ENCODE results near the gene PAQR7.
A peak's percentile ranks its signal among the peaks of the same experiment; 100 is the strongest.

Gene PAQR7

GRCh38 chr1:25814549-25815087, 60.9 kb downstream of the PAQR7 start:
- no peak for TF ChIP-seq ZC3H10 (CRISPR knock-in tag; IDR thresholded peaks at IDR 0.05)
- no peak for TF ChIP-seq TOX (CRISPR knock-in tag; IDR thresholded peaks at IDR 0.05; ENCODE audit: borderline replicate concordance)
- ATAC-seq: no peak

- TF ChIP-seq ZNF565 (CRISPR knock-in tag; conservative IDR thresholded peaks at IDR 0.05; ENCODE audit: low read depth): no peak
- TF ChIP-seq ZFP30 (CRISPR knock-in tag; IDR thresholded peaks at IDR 0.05): no peak
- no peak for TF ChIP-seq ZFP3 (CRISPR knock-in tag; IDR thresholded peaks at IDR 0.05)
- ATAC-seq: no peak
These were observed 61.6 kb downstream of the PAQR7 start for GRCh38 chr1:25813734-25814471.

- ATAC-seq: no peak
- no peak for TF ChIP-seq ARNTL (CRISPR knock-in tag; IDR thresholded peaks at IDR 0.05; ENCODE audit: borderline replicate concordance, low read depth)
- no peak for TF ChIP-seq ISL1 (CRISPR knock-in tag; IDR thresholded peaks at IDR 0.05)
- no peak for TF ChIP-seq TCF4 (CRISPR knock-in tag; IDR thresholded peaks at IDR 0.05; ENCODE audit: borderline replicate concordance)
- TF ChIP-seq SNAI2 (CRISPR knock-in tag; IDR thresholded peaks at IDR 0.05): no peak
- peak; percentile 83 for TF ChIP-seq ZFP3 (CRISPR knock-in tag; IDR thresholded peaks at IDR 0.05)
These were observed 62.3 kb downstream of the PAQR7 start for GRCh38 chr1:25813071-25813733.

Data from SK-N-SH treated with all-trans-retinoic acid at 6 μM for 48 hours (cell line).